CD1c-positive myeloid dendritic cell (primary cell): ENCODE measurements around the gene TEDDM1.
A peak's percentile ranks its signal among the peaks of the same experiment; 100 is the strongest.
"Not testable (repeated sequence)": the region's sequence is repeated elsewhere in the genome, so short reads cannot be mapped to it uniquely, and the experiment has no call there.

ENCODE experiments used
- DNase-seq: peaks from one replicate; pipeline ENCODE4 v3.0.0-alpha.2; 2016; ENCODE audit errors: extremely low spot score

TEDDM1 gene, protein sequence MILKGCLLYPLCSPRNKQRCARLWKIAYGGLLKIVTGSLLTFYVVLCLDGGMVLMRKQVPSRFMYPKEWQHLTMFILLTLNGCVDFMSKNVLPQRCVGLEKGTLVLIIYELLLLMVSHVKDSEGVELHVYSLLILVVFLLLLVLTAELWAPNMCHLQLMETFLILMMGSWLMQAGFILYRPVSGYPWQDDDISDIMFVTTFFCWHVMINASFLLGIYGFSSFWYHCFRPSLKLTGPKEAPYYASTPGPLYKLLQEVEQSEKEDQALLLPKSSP

DNA sequence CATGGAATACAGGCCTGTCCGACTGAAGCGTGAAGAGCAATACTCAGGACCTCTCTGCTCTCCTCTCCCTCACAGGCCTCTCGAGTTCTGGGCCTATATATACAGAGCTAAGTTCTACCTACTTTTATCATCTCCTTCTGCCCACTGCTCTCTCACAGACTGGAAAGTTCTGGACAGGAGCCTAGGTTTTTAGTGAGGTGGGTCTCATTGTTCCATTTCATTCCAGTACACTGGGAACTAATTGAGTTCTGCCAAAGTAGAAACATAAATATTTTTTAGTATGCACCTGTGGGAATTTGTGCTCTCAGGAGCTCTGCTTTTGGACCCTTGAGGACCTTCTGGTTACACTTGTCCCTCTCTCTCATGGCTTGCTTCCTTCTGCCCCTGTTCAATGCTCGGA, at the start of gene TEDDM1:
Gene TEDDM1 (minus strand): TSS at position 101 of the 400 bp plus-strand sequence. CDS start 182 bp downstream, outside the sequence.
- no peak for DNase-seq

DNA sequence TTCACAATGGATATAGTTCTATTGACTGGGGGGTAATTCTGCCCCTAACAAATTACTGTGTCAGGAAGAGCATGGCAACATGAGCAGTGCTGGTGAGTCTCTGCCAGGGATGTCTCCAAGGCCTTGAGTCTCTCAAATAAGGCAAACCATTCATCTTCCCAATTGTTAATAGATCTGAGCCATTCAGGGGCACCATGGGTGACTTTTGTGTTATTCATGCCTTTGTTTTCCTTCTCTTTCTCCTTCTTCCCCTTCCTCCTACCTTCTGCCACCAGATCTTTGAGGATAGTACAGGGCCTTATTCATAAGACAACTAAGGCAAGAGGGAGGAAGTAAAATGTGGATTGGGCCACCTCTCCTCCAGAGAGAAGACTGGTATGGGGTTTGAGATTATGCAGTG, 49.6 kb upstream of the TEDDM1 start, which contains the start of gene RGSL1:
Gene RGSL1 (plus strand): TSS at position 60 of the 400 bp plus-strand sequence. CDS start 20 bp downstream, at position 80.
- no peak for DNase-seq

DNA sequence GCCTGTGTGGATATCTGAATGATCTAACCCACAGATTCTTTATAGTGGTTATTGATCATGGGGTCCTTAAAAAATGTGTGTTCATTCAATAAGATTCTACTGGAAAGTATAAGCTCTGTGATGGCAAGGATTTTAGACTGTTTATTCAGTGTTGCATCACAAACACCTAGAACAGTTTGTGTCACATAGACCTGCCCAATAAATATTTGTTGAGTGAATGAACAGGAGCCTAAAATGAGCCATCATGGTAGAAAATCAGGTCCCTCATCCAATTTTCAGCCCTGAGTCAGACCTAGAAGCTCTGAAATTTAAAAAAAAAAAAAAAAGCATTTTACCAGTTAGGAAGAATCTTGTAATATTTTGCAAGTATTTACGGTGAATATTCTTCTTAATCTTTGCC, 47.2 kb upstream of the TEDDM1 start:
- DNase-seq, result no peak

DNA sequence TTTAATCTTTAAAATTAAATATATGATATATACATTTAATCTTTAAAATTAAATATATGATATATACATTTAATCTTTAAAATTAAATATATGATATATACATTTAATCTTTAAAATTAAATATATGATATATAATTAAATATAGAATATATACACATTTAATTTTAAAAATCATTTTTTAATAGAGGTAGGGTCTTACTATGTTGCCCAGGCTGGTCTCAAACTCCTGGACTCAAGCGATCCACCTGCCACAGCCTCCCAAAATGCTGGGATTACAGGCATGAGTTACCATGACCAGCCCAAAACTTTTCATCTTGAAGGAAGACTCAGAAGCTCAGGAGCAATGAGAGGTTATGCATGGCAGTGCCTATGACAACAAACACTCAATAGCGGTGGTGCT, 46.7 kb upstream of the TEDDM1 start:
- DNase-seq, result not testable (repeated sequence)

DNA sequence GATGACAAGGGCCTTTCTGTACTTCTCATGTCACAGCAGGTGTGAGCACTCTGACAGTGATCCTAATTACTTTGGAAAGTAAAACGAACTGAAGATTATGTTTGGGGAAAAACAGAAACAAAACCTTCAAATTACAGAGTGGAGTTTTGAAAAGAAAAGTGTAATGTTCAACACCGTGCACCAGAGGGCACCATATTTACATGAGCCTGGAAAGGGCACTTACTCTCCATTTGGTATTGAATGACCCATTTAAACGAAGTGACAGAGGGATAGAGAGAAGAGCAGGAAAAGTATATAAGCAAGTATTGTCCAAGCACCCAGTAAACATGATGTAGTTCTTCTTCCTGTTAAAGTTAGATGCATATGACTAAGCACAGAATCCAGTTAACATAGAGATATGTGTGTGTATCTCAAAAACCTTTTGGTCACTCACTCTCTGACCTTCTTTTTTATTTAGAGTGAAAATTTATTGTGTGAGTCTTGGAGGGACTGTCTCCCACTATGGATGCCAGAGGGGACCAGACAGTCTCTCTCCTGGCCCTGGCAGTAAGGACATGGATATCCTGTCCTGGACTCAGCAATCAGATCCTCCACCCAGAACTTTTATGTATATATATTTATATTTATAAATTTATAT, 45.7 kb upstream of the TEDDM1 start:
- peak; percentile 45 for DNase-seq

DNA sequence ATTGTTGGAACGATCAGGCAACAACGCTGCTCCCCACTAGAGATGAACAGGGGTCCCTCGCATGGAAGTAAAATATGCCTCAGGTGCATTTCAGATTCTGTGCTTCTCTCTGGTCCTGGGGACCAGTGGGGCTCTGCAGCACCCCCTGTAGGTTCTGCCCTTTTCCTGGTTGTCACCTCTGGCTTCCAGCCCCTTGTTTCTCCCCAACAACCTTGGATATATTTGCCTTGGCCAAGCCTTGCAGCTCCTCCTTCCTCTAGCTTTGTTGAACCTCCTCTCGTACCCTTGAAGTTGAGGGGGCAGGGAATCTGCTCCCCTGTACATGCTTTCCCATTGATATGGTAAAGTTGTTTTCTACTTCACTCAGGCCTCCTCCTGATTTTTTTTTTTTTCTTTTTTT, 44.0 kb upstream of the TEDDM1 start:
- DNase-seq, result no peak

DNA sequence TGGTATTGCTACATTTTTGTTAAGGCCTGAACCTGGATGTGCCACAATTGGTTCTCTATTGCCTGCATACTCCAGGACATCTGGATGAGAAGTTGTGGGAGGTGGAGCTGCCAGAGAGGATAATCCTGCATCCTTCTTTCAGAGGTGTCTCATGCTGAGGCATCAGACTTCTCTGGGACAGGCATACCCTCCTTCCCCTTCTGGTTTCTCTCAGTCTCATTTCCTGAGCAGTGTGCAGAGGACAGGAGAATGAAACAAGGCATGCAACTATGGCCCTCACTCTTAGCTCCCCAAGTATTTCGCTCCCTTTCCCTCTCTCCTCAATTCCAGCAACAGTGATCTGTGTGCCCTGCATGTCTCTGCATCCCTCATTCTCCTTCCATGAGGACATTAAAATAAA, 41.9 kb upstream of the TEDDM1 start:
- DNase-seq, result no peak

DNA sequence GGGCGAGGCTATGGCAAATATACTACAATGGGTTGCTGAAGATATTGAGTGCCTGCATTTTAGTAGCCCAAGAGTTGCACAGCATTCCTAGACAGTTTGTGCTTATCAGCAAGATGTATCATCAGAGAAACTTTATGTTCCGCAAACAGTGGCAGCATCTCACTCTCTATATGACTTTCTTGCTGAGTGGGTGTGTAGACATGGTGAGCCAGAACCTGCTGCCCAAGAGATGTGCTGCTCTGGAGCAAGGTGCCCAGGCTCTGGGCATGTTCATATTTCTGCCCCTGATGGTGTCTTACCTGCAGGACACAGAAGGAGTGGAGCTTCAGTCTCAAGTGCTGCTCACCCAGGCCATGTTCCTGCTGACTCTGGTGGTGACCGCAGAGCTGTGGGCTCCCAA, 41.3 kb upstream of the TEDDM1 start:
- no peak for DNase-seq

DNA sequence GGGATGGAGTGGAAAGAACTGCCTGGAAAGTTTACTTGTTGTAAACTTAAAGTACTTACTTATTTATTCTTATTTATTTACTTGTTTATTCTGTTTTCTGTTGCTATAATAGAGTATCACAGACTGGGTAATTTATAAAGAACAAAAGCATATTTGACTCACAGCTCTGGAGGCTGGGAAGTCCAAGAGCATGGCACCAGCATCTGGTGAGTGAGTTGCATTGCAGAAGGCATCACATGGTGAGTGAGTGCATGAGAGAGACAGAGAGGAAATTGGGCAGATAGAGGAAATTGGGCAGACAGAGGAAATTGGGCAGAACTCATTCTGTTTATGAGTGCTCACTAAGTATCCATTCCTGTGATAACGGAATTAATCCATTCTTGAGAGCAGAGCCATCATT, 37.9 kb upstream of the TEDDM1 start:
- no peak for DNase-seq

DNA sequence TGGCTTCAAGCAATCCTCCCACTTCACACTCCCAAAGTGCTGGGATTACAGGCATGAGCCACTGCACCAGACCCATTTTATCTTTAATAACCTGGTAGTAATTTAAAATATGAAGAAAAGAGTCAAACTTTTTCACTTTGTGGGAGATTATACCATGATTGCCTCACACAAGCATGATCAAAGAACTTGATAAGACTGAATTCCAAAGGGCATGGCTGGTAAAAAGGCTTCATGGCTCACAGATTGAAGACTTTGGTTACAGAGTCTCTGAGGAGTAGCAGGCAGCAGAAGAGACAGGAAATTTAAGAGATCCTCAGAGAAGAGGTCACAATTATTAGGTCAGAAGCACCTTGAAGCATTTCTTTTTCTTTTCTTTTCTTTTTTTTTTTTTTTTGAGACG, 33.1 kb upstream of the TEDDM1 start:
- no peak for DNase-seq

DNA sequence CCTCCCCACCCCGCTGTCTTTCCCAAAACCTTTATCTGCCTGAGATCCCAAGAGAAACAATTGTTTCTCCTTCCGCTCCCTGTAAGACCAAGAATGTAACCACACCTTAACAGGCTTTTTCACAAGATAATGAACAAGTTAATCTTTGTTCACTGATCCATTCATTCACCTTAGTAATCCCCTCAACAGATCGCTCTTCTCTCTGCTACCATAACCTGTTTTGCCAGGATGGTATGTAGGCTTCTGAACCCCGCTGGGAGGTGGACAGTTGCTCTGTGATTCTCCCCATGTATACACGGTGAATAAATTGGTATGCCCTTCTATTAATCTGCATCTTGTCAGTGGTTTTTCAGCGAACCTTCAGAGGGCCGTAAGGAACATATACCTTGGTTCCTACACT, 30.8 kb upstream of the TEDDM1 start:
- no peak for DNase-seq

DNA sequence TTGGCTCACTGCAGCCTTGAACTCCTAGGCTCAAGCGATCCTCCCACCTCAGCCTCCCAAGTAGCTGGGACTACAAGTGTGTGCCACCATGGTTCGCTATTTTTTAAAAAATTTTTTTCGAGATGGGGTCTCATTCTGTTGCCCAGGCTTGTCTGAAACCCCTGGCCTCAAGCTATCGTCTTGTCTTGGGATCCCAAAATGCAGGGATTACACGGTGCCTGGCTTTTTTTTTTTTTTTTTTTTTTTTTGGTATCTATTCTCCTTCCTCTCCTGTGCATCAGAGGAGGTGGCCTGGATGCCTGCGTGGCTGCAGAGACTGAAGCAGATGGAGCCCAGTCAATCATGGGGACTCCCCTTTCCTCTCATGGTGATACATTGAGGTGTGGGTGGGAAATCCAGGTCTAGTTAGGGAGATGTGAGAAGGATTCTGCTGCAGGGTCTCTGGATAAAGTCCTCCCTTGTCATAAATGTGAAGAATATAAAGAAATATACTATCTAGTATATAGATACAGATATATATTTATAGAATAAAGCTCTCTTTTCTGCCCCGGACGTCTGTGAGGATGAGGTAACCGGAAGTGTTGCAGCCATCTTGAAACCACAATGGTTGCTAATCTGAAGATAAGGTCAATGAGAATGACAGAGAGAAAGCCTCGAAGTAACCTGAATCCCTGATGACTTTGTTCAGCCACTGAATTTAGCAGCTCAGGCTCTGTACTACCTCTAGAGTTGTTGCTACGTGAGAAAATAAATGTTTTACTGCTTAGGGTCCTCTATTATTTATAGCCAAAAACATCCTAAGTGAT, 30.0 kb upstream of the TEDDM1 start:
- DNase-seq, result peak; percentile 33

DNA sequence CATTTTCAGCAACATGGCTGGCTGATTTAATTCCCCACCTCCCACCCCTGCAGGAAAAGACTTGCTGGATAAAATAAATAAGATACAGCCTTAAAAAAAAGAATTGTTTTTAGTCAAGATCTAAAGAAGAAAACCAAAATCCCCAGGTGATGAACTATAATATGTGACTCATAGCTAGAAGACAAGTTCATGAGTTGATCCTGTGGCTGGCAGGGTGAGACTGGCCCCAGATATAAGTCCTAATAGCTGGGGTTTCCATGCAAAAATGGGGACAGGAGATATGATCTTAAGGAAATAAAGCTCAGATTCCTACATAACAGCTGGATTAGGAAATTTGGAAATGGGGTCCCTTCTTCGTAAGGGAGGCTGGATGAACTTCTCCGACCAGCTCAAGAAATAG, 27.6 kb upstream of the TEDDM1 start:
- DNase-seq, result no peak

DNA sequence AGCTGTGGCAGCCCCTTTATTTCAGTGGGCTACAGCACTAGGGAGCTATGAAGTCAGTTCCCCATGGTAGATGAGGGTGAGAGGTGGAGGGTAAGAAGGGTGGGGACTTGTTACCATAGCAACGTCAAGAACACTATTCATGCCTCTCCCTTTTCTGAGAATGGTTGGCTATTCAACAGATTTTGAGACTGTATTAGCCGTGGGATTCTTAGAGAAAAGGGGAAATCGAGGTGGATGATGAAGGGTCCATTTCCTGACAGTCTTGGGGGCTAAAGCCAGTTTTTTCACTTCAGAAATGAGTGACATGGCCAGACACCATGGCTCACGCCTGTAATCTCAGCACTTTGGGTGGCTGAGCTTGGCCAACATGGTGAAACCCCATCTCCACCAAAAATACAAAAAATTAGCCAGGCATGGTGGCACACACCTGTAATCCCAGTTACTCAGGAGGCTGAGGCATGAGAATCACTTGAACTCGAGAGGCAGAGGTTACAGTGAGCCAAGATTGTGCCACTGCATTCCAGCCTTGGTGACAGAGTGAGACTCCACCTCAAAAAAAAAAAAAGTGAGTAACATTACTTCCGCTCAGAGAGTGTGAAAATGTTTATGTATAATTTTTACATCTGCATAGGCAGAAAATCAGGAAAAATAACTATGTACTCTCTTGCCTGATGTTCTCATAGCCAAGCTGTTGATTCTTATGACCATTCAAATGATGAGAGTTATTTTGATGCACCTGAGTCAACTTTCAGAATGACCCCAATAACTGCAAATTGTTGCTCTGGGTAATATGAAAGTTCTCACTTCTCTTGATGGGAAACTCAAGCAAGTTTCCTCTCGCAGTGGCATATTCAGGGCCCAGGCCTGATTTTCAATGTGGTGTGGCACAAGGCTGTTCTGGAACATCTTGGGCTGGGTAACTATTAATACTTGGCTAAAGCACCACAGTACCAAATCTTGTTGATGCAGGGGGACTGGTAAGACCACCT, 26.3 kb upstream of the TEDDM1 start:
- DNase-seq, result no peak

DNA sequence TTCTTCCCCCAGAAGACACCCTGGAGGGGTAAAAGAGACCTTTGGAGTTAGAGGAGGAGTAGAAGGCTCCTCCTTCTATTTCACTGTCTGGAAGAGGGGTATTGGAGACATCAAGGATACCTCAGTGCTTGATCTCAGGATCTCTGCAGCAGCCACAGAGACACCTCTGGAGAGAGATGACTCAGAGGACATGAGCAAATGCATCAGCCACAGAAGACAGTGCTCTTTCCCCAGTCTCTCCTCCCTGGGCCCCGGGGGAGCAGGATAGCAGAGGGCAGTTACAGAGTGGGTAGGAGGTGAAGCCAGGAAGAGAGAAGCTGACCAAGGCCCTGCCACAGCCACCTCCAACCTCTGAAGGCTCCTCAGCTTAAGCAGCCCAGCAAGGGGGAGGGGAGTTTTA, 15.3 kb upstream of the TEDDM1 start:
- no peak for DNase-seq

DNA sequence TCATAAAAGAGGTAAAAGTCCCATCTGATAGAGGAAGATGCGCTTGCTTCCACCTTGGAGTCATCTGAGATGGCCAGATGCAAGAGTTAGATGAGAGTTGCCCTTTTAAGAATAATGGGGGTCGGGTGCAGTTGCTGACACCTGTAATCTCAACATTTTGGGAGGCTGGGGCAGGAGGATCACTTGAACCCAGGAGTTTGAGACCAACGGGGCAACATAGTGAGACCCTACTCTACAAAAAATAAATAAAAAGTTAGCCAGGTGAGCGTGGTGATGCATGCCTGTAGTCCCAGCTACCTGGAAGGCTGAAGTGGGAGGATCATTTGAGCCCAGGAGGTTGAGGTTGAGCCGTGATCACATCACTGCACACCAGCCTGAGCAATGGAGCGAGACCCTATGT, 13.5 kb upstream of the TEDDM1 start:
- no peak for DNase-seq

DNA sequence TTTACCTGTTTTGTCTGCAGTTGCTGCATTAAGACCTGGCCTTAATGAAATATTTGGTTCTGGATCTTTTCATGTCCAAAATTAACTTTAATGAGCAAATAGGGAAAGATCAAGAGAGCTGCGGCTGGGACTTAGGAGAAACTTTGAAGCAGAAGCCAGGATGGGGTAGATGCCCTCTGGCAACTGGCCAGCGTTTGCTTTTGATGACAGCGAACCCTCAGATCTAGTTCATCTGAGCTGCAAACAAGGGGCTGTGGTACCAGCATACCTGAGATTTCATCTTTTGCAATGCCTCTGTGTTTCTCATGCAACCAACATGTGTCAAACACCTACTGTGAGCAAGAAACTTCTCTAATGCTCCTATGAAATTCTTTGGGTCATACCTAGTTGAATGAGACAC, 13.0 kb upstream of the TEDDM1 start:
- no peak for DNase-seq

DNA sequence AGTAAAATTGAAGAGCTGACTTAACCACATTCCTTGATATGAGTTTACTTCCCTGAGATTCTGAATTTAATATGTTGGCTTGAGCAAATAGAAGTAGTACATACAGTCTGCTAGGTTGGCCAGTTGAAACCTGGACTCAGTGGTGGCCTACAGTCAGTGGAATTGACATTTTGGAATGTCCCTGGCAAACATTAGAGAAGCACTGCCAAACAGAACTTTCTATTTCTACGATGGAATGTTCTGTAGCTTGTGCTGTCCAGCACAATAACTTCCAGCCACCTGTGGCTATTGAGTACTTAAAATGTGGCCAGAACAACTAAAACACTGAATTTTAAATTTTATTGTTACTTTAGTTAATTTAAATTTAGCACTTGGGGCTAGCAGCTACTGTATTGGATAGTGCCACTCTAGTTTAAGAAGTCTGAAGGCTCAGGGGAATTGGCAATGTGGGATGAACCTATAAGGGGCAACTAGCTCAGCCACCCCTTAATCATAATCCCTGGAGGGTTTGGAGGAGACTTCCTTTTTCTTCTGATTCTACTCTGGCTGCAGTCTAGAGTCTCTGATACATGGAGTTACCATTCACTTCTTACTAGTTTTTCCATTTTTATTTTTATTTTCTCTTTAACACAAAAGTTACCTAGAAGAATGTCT, 10.3 kb upstream of the TEDDM1 start:
- no peak for DNase-seq

DNA sequence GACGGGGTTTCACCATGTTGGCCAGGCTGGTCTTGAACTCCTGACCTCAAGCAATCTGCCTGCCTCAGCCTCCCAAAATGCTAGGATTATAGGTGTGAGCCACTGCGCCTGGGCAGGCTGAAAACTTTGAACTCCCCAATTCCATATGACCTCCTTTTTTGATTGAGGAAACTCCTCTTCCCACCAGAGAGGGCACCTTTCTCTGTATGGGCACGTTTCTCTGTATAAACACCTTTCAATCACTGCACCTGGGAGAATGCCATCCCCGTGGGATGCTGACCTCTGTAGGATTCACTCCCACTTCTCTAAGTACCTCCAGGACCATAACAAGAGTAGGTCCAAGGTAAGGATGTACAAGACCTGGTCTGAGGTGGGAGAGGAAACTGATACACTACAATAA, 9.7 kb upstream of the TEDDM1 start:
- DNase-seq, result no peak

DNA sequence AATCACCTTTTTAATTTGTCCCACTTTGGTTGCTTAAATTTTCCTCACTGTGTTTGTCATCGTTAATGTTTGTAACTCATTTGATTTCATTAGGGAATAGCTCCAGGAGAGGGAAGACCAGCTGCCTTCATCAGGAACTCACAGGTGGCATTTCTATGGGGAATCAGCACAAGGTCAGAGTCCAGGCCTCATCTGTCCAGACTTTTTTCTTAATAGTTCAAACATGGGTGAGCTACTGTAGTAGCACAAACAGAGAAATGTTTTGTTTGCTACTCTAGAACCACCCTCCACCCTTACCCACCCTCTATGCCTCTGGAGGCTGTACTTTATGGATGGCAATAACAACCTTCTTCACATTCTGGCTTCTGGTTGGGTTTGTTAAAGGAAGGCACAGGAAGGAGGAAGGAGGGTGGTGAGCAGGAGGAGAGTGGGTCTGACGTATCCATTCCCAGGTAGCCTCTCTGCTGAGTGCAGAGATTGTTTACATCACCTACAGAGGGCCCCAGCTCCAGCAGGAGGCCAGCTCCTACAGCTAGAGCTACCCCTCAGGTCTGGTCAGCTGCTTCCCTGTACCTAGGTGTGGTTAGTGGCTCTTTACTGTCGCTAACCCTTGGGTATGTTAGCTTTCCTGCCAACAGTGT, 8.1 kb upstream of the TEDDM1 start:
- no peak for DNase-seq

DNA sequence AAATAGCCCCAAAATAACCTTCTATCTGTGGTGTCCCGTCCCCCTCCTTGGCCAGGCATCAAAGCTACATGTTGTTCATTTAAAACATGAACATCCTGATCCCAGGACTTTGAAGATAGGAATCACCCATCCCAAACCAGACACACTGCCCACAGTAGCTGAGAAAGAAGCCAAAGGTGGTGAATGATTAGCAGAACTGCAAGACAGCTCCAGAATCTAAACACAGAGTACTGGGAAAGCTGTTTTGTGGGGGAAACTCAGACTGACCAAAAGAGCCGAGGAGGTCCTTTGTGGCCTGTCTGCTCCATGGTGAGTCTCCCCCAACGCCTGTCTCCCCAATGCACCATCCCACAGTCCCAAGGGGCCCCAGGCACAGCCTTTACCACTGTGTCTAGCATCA, 7.3 kb upstream of the TEDDM1 start:
- no peak for DNase-seq
